CD14-positive monocyte (primary cell): Measurements from ENCODE around the gene CLDN22. TPM values are rescaled to one million over a fixed set of nuclear protein-coding genes. Genes with fewer than 3 reads are reported as not detected.

Experiments used
- DNase-seq, 3 donors: peaks; one replicate each; pipeline ENCODE4 v3.0.0-alpha.2; 2011 to 2022
- H2AFZ ChIP-seq: 2 replicates; pipeline ENCODE4 v1.6.0; 2012; ENCODE audit warnings: mild to moderate bottlenecking, low read depth, low read length, inconsistent platforms; ENCODE audit not compliant: insufficient read depth, poor library complexity, severe bottlenecking
- H3K27ac ChIP-seq, 2 donors: 1 replicate in 1 of 2; 2 replicates in 1 of 2; pipeline ENCODE4 v1.5.1; 2012 to 2013; ENCODE audit warnings: low read length in 2 of 2, control low read depth in 1 of 2, inconsistent platforms in 1 of 2, low read depth in 1 of 2, mild to moderate bottlenecking in 1 of 2
- H3K27me3 ChIP-seq, 2 donors: one replicate each; pipeline versions ENCODE4 v1.6.0 to v1.6.1; 2011 to 2013; ENCODE audit warnings: low read length in 2 of 2; ENCODE audit not compliant: control insufficient read depth in 2 of 2, insufficient read depth in 2 of 2
- H3K36me3 ChIP-seq, 2 donors: replicated peaks in 1 of 2; 1 replicate in 1 of 2; 2 replicates in 1 of 2; pipeline versions ENCODE4 v1.5.1 to v1.6.1; 2012 to 2013; ENCODE audit warnings: low read length in 2 of 2, control low read depth in 1 of 2, inconsistent platforms in 1 of 2, mild to moderate bottlenecking in 1 of 2; ENCODE audit not compliant: insufficient read depth in 2 of 2, control insufficient read depth in 1 of 2
- H3K4me1 ChIP-seq, 2 donors: 1 replicate in 1 of 2; 2 replicates in 1 of 2; pipeline versions ENCODE4 v1.5.1 to v1.6.1; 2012 to 2013; ENCODE audit warnings: low read length in 2 of 2, control low read depth in 1 of 2, inconsistent platforms in 1 of 2, mild to moderate bottlenecking in 1 of 2, moderate library complexity in 1 of 2; ENCODE audit not compliant: insufficient read depth in 2 of 2, control insufficient read depth in 1 of 2
- H3K4me2 ChIP-seq: replicated peaks from 2 replicates; pipeline ENCODE3; 2012; ENCODE audit warnings: low read length, moderate library complexity, mild to moderate bottlenecking; ENCODE audit not compliant: poor library complexity, severe bottlenecking; ENCODE audit errors: extremely low read depth
- H3K4me3 ChIP-seq, 3 experiments: fragments of 200-600 bp in 1 of 3; sonication (generic) in 1 of 3; replicated peaks in 1 of 3; 1 replicate in 2 of 3; 2 replicates in 1 of 3; pipeline ENCODE4 v1.5.1; 2011 to 2013; ENCODE audit warnings: low read length in 3 of 3, mild to moderate bottlenecking in 3 of 3, control low read depth in 2 of 3, low read depth in 2 of 3, inconsistent platforms in 1 of 3, moderate library complexity in 1 of 3
- H3K79me2 ChIP-seq: 2 replicates; pipeline ENCODE4 v1.6.0; 2012; ENCODE audit warnings: mild to moderate bottlenecking, control low read depth, inconsistent platforms, low read length, moderate library complexity; ENCODE audit not compliant: insufficient read depth
- H3K9ac ChIP-seq: 2 replicates; pipeline ENCODE4 v1.6.0; 2017; ENCODE audit warnings: low read length, mild to moderate bottlenecking; ENCODE audit not compliant: insufficient read depth, poor library complexity, severe bottlenecking
- H3K9me3 ChIP-seq, 2 donors: replicated peaks in 1 of 2; 1 replicate in 1 of 2; 2 replicates in 1 of 2; pipeline versions ENCODE4 v1.5.1 to v1.6.1; 2012 to 2013; ENCODE audit warnings: low read length in 2 of 2, control low read depth in 1 of 2; ENCODE audit not compliant: control insufficient read depth in 1 of 2, insufficient read depth in 1 of 2
- H4K20me1 ChIP-seq: 2 replicates; pipeline ENCODE4 v1.6.0; 2012; ENCODE audit warnings: mild to moderate bottlenecking, low read length, control low read depth, moderate library complexity; ENCODE audit not compliant: insufficient read depth
- H3K27ac Mint-ChIP-seq, 7 donors: one replicate each; pipeline ENCODE4 v1.8.0; 2020; ENCODE audit warnings: mild to moderate bottlenecking in 7 of 7, mixed read lengths in 7 of 7, moderate library complexity in 6 of 7, inconsistent platforms in 2 of 7
- H3K27me3 Mint-ChIP-seq, 3 donors: one replicate each; pipeline ENCODE4 v1.8.0; 2021 to 2022; ENCODE audit warnings: low read depth in 3 of 3, mild to moderate bottlenecking in 3 of 3, mixed read lengths in 3 of 3, moderate library complexity in 3 of 3, inconsistent platforms in 1 of 3
- H3K36me3 Mint-ChIP-seq, 2 donors: one replicate each; pipeline ENCODE4 v1.8.0; 2020; ENCODE audit warnings: mixed read lengths in 2 of 2, inconsistent platforms in 1 of 2, mild to moderate bottlenecking in 1 of 2
- H3K4me1 Mint-ChIP-seq: one replicate; pipeline ENCODE4 v1.8.0; 2020; ENCODE audit warnings: mild to moderate bottlenecking, mixed read lengths
- H3K4me3 Mint-ChIP-seq, 2 donors: one replicate each; pipeline ENCODE4 v1.8.0; 2020; ENCODE audit warnings: mild to moderate bottlenecking in 2 of 2, mixed read lengths in 2 of 2, moderate library complexity in 1 of 2
- H3K9me3 Mint-ChIP-seq, 7 donors: one replicate each; pipeline ENCODE4 v1.8.0; 2020 to 2022; ENCODE audit warnings: mixed read lengths in 7 of 7, mild to moderate bottlenecking in 6 of 7, moderate library complexity in 6 of 7, inconsistent platforms in 2 of 7
- WGBS: methylation state at CpG from one replicate; pipeline ENCODE4 v1.1.5; 2013; ENCODE audit warnings: missing lambda C conversion rate; ENCODE audit not compliant: insufficient coverage; 5-methylcytosine and 5-hydroxymethylcytosine counted together
- intact Hi-C, 2 donors: fragments of 100-400 bp; cut with micrococcal nuclease; formaldehyde crosslinking; loops; one replicate each; pipeline versions ENCODE4 v1.15.0 to v1.15.1; 2023
- polyA plus RNA-seq, 3 donors: library from polyadenylated mRNA; depleted of rRNA in 1 of 3; unstranded in 2 of 3; stranded (reverse) in 1 of 3; fragments of 300-500 nt in 2 of 3; fragments of >200 nt in 1 of 3; fragmentation: Illumina TruSeq in 2 of 3; gene quantifications; 1 replicate in 2 of 3; 2 replicates in 1 of 3; pipeline ENCODE4 v1.2.3, GENCODE V29; 2012 to 2021
- TF ChIP-seq, protein P1 (sequence below): fragments of 200-600 bp; IDR thresholded peaks from one replicate; pipeline ENCODE4 v1.8.0; 2022; ENCODE audit warnings: antibody characterized with exemption, mild to moderate bottlenecking

The CLDN22 gene
- polyA plus RNA-seq, 3 donors: not detected

GRCh38 chr4:183299464-183299863 is 20.6 kb downstream of the CLDN22 start:
- TF ChIP-seq, protein P1, sequence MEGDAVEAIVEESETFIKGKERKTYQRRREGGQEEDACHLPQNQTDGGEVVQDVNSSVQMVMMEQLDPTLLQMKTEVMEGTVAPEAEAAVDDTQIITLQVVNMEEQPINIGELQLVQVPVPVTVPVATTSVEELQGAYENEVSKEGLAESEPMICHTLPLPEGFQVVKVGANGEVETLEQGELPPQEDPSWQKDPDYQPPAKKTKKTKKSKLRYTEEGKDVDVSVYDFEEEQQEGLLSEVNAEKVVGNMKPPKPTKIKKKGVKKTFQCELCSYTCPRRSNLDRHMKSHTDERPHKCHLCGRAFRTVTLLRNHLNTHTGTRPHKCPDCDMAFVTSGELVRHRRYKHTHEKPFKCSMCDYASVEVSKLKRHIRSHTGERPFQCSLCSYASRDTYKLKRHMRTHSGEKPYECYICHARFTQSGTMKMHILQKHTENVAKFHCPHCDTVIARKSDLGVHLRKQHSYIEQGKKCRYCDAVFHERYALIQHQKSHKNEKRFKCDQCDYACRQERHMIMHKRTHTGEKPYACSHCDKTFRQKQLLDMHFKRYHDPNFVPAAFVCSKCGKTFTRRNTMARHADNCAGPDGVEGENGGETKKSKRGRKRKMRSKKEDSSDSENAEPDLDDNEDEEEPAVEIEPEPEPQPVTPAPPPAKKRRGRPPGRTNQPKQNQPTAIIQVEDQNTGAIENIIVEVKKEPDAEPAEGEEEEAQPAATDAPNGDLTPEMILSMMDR: no peak
- Histone ChIP-seq H3K9ac (no peak overlapping the region), H3K4me1 (no peaks in the 10 kb centered on the region), H3K27me3 (no peaks in the 10 kb centered on the region), H3K27ac (no peak overlapping the region), H3K36me3 (no peaks in the 10 kb centered on the region), H2AFZ (no peak overlapping the region), H3K79me2 (no peaks in the 10 kb centered on the region), H3K9me3 (no peaks in the 10 kb centered on the region), H3K4me2 (no peak overlapping the region), H4K20me1 (no peaks in the 10 kb centered on the region), H3K4me3 (no peak overlapping the region)
- intact Hi-C loops: no loop called here
- DNase-seq: no peak
- peaks cover 3% of the 10 kb centered on the region for H3K4me1 Mint-ChIP-seq
- no peak overlapping the region for H3K27ac Mint-ChIP-seq
- H3K4me3 Mint-ChIP-seq: no peak overlapping the region
- H3K27me3 Mint-ChIP-seq: no peaks in the 10 kb centered on the region
- peaks cover 2% of the 10 kb centered on the region in 2 donors for H3K36me3 Mint-ChIP-seq
- peaks cover 0 to 3% (median 0%) of the 10 kb centered on the region in 7 donors for H3K9me3 Mint-ChIP-seq
- WGBS: 55% methylated on average over 1 of the region's 2 CpGs

DNA sequence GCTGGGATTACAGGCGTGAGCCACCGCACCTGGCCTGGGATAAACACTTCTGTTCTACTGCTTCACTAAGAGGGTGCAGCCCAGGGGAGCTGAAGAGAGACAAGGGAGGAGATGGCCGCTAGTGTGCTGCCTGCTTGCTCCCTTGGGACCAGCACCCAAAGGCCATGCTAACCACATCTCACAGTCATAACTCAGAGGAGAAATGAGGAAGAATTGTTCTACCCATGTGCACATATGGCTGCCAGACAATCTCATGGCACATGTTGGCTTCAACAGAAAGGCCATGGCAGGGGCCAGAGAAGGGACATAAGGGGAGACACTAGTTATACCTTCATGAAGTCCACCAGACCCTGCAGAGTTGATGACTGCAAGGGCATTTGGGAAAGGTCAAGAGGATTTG is 22.4 kb downstream of the CLDN22 start:
- H3K4me1 ChIP-seq: no peaks in the 10 kb centered on the region
- H3K36me3 ChIP-seq: no peaks in the 10 kb centered on the region
- Mint-ChIP-seq H3K36me3 (peaks cover 0 to 2% of the 10 kb centered on the region in 2 donors), H3K4me3 (no peak overlapping the region), H3K4me1 (no peaks in the 10 kb centered on the region), H3K9me3 (peaks cover 0 to 3% (median 0%) of the 10 kb centered on the region in 7 donors), H3K27ac (no peak overlapping the region), H3K27me3 (no peaks in the 10 kb centered on the region)
- no peaks in the 10 kb centered on the region for H4K20me1 ChIP-seq
- no peak overlapping the region for H3K9ac ChIP-seq
- no peak overlapping the region for H3K4me3 ChIP-seq
- no peak overlapping the region for H3K27ac ChIP-seq
- WGBS: 93% methylated on average over 2 of the region's 3 CpGs
- H2AFZ ChIP-seq: no peak overlapping the region
- no peak for DNase-seq
- H3K27me3 ChIP-seq: no peaks in the 10 kb centered on the region
- no peaks in the 10 kb centered on the region for H3K79me2 ChIP-seq
- H3K4me2 ChIP-seq: no peak overlapping the region
- no peaks in the 10 kb centered on the region for H3K9me3 ChIP-seq
- TF ChIP-seq, protein P1: no peak
- intact Hi-C loops: no loop called here
